Fibroblast of pulmonary artery (primary cell): ENCODE measurements around the gene RFC1.
"Not testable (repeated sequence)": the region's sequence is repeated elsewhere in the genome, so short reads cannot be mapped to it uniquely, and the experiment has no call there.

Source experiments
- DNase-seq: peaks from one replicate; pipeline ENCODE4 v3.0.0-alpha.2; 2010; ENCODE audit warnings: low read depth
- H3K4me3 ChIP-seq: replicated peaks from 2 replicates; pipeline ENCODE4 v1.5.1; 2011; ENCODE audit warnings: low read depth, mild to moderate bottlenecking, control low read depth, low read length, moderate library complexity
- CTCF ChIP-seq: IDR thresholded peaks from 2 replicates; pipeline ENCODE4 v1.5.1; 2011; ENCODE audit warnings: mild to moderate bottlenecking, control low read depth, low read length, inconsistent platforms; ENCODE audit errors: missing control alignments

The RFC1 gene

GRCh38 chr4:39304651-39305050 lies 61.5 kb downstream of the RFC1 start:
- H3K4me3 ChIP-seq, result no peak overlapping the region
- DNase-seq, result no peak
- TF ChIP-seq CTCF, result no peak

GRCh38 chr4:39303871-39304270 lies 62.3 kb downstream of the RFC1 start:
- no peak for TF ChIP-seq CTCF
- no peak overlapping the region for H3K4me3 ChIP-seq

GRCh38 chr4:39302901-39303300 lies 63.3 kb downstream of the RFC1 start:
- no peak overlapping the region for H3K4me3 ChIP-seq
- no peak for DNase-seq
- no peak for TF ChIP-seq CTCF

More at GRCh38 chr4:39303871-39304270, 62.3 kb downstream of the RFC1 start:
- no peak for DNase-seq

GRCh38 chr4:39295784-39296183 lies 70.4 kb downstream of the RFC1 start:
- no peak overlapping the region for H3K4me3 ChIP-seq
- TF ChIP-seq CTCF, result no peak
- no peak for DNase-seq

- H3K4me3 ChIP-seq, DNase-seq: not testable (repeated sequence)
These were observed 73.7 kb downstream of the RFC1 start for GRCh38 chr4:39292433-39292832.

GRCh38 chr4:39291686-39292085 lies 74.5 kb downstream of the RFC1 start:
- DNase-seq, result no peak
- no peak overlapping the region for H3K4me3 ChIP-seq
- no peak for TF ChIP-seq CTCF

GRCh38 chr4:39287223-39287622 lies 78.9 kb downstream of the RFC1 start:
- H3K4me3 ChIP-seq, result no peak overlapping the region
- no peak for DNase-seq
- TF ChIP-seq CTCF, result no peak

GRCh38 chr4:39286263-39286662 lies 79.9 kb downstream of the RFC1 start:
- no peak overlapping the region for H3K4me3 ChIP-seq
- no peak for TF ChIP-seq CTCF
- DNase-seq, result no peak
